ENCODE data around the gene MBP.

Gene MBP

DNA sequence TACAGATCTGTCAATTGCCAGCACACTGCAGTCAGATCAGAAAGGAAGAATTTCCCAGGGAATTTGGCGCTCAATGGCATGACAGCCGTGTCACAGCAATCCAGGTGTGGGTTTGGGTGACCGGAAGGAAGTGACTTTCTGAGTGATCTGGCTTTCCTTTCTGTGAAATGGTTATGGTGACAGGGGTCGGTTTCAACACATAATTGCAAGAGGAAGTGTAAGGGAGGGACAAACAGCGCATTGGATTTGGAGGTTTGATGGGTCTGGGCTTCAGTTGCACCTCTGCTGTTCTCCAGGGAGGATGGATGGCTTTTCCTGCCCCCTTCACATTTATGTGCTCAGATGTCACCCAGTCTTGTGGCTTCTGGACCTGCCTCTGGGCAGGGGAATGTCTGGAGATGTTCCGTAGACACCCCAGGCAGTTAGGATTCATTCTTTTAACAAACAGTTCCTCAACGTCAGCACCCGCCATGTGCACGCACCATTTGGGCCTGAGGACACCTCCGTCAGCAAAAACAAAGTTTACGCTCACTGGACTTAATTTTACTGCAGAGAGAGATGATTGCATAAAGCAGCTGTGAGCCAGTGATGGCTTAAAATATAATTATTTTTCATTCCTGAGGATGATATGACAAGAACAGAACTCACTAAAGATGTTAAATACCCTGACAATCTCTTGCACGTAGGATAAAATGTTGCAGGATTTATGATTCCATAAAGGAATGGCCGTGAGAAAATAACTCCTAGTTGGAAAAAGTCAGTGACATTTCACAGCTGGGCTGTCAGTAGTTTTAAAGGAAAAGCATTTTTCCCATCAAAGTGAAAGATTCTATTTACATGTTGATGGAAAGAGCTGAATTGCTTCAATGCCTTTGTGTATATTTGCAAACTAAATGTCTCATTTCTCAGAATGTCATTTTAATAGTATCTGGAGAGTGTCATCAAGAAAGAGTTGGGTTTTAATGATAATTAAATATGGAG, 36.9 kb downstream of the MBP start:
- intact Hi-C loops (cut with DNase I) = no loop called here
- DNase-seq = peak in 1 of 42 donors; percentile 20

GRCh38 chr18:77093586-77093985, 39.0 kb downstream of the MBP start:
- peak in 1 of 42 donors; percentile 12 for DNase-seq
- intact Hi-C loops (cut with DNase I) = no loop called here

- intact Hi-C loops (cut with DNase I) = no loop called here
Measured at GRCh38 chr18:77093067-77093430, 39.5 kb downstream of the MBP start.

GRCh38 chr18:77092104-77093066, 40.2 kb downstream of the MBP start:
- intact Hi-C loops (cut with DNase I) = no loop called here
- peak in 2 of 42 donors; percentile 39 to 41 for DNase-seq

More at GRCh38 chr18:77093067-77093430, 39.5 kb downstream of the MBP start:
- peak in 1 of 42 donors; percentile 31 for DNase-seq

DNA sequence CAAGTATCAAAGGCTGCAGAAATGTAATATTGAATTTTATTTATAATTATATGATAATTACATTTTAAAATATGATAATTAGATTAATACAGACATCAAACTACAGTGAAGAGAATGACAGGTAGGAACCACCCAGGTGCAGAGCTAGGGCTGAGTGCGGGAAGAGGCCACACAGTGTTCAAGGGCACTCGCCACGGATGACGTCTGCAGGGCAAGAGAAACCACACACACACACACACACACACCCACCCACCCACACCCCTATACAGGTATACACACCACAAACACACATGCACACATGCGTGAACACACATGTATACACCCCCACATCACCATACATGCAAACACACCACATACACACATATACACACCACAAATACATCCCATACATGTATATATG, 41.2 kb downstream of the MBP start:
- intact Hi-C loops (cut with DNase I) = no loop called here
- peak in 2 of 42 donors; percentile 18 to 25 for DNase-seq

- DNase-seq = peak in 2 of 42 donors; percentile 34 to 42
Measured at GRCh38 chr18:77090546-77091174, 41.9 kb downstream of the MBP start.

DNA sequence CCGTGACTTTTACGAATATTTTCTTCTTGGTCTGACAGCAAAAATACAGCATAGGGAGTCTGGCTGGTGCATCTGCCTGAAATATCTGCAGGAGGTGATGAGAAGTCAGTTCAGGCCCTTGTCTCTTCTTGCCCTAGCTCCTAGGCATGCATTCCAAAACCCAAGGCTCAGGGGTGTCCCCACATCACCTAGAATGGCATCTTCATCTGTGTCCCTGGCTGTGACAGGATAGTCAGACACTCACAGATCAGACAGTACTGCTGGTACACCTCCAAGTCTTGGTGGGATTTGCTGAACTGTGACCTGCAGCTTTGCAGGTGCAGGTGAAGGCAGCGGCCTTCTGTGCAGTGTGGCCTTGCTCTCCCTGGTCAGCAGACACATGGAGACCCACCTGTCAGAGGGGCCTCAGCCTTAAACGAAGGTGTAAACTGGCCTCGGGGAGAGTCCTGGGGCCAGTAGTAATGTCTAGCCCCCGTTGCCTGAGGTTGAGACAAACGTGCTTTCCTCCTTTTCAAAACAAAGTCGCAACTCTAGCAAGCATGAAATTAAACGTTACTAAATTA, 42.8 kb downstream of the MBP start:
- DNase-seq = peak in 2 of 42 donors; percentile 21 to 27

More at GRCh38 chr18:77090546-77091174, 41.9 kb downstream of the MBP start:
- intact Hi-C loops (cut with DNase I) = no loop called here

GRCh38 chr18:77088963-77089722, 43.4 kb downstream of the MBP start:
- DNase-seq = peak in 2 of 42 donors; percentile 28 to 41
- intact Hi-C loops (cut with DNase I) = no loop called here

More for the DNA sequence above, 42.8 kb downstream of the MBP start:
- intact Hi-C loops (cut with DNase I) = no loop called here

- DNase-seq = peak in 33 of 42 donors; percentile 28 to 75 (median 56)
- intact Hi-C loops (cut with DNase I) = no loop called here
Measured at GRCh38 chr18:77087393-77088141, 45.0 kb downstream of the MBP start.

GRCh38 chr18:77086656-77087392, 45.8 kb downstream of the MBP start:
- intact Hi-C loops (cut with DNase I) = no loop called here
- peak in 2 of 42 donors; percentile 41 to 51 for DNase-seq

DNA sequence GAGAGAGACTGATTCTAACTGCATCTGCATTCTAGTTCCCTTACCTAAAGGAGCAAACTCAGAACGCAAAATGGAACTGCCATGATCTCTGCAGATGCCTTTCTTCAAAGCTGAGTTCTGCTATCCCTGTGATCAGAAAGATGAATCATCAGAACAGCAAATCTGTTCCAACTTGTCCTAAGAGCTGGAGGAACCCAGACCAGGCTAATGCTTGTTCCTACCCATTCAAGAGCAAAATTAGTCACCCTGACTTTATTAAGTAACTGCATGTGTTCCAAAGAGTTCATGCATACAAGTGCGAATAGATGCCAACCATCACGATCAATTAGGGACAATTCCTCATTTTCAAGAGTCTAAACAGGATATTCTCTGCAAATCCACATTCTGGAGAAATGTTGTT, 46.5 kb downstream of the MBP start:
- intact Hi-C loops (cut with DNase I) = no loop called here
- DNase-seq = no peak

DNA sequence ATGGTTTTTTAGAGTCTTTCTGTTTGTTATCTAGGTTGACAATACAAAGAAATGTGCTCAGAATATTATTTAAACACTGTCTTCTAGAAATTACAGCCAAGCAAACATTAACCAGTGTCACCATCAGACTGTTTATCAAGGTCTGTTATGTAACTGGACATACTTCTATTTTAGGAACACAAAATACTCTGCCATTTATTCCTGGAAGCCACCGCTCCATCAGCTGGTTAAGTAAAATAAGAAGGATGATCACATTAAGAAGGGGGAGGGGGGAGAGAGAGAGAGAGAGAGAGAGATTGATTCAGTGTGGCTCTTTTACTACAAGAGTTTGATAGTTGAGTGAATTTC, 47.9 kb downstream of the MBP start:
- no peak for DNase-seq
- intact Hi-C loops (cut with DNase I) = no loop called here

GRCh38 chr18:77082316-77082955, 50.1 kb downstream of the MBP start:
- peak in 1 of 42 donors; percentile 8 for DNase-seq
- intact Hi-C loops (cut with DNase I) = no loop called here

- intact Hi-C loops (cut with DNase I) = no loop called here
- DNase-seq = no peak
Measured at GRCh38 chr18:77081390-77081778, 51.2 kb downstream of the MBP start.

DNA sequence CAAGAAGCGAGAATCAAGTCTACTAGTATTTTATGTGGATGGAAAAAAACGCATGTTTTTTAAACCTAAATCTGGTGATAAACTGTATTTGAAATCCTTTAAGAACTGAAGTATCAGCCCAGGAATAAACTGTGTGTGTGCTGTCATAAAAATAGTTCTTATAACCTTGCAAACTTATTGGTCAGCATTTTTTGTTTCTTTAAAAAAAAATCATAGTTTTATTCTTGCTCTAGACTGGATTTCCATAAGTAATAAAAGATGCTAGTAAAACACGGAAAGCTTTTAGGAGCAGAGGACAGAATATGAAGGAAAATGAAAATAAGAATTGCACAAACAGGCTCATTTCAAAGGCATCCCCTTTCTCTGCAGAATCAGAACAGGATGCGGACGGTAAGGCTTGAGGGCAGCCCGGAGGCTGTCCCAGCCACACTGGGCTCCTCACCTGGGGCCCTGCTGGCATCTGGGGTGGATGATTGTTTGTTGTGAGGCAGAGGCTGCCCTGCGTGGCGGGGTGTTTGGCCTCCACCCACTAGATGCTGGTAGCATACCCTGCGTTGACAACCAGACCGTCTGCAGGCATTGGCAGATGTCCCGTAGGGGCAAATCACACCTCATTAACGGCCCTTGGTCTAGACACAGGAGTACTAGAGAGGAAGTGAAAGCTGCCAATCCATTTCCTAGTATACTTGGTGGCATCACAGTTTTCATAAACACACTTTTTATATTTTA, 52.5 kb downstream of the MBP start:
- intact Hi-C loops (cut with DNase I) = no loop called here
- DNase-seq = peak in 1 of 42 donors; percentile 35

Data from head of caudate nucleus (tissue), 42 donors.